NCI-H146 (cell line): ENCODE measurements around the gene DIAPH2.
A peak's percentile ranks its signal among the peaks of the same experiment; 100 is the strongest.

Source experiments
- DNase-seq: peaks from one replicate; lab custom pipeline; 2025; lab: John Stamatoyannopoulos, UW

DIAPH2 gene

DNA sequence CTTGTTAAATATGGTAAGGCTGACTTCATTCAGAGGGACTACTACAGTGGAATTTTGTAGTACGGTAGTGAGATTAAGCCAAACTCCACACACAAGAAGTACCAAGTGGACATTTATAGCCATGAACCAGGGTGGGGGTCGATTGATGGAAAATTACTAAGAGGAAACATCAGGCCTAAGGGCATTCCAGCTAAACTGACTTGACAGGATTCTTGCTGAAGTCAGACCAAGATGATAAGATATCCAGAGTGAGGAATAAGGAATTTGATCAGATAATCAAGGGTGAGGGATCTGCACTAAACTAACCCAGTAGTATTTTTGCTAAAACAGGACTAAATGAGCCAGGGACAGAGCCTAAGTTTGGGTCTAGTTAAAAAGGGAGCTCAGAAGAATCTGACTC, 796.6 kb downstream of the DIAPH2 start:
- no peak for DNase-seq

DNA sequence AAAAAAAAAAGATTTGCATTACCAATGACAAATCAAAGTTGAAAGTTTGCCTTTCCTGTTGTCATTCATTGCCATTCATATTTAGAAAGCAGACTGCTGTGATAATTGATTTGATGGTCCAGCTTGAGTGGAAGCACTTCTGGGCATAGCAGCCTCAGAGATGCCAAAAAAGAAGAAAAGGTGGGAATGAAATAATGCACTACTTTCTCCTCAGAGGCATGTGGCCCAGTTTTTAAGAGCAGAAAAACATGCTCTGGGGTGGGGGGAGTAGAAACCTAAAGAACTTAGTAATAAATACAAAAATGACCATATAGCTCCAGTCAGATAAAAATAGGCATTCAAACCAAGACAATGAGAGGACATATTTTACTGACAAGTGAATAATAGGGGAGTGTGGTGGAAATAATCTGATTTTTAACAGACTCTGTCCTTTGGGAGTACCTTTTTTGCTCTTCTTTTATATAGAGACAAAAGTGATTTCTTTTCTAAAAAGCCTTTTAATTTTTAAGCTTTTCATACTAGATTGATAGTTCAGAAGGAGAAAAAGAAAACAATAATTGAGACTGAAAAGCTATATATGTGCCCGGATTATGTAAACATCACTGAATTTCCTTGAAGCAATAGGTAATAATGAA, 798.1 kb downstream of the DIAPH2 start:
- peak; percentile 62 for DNase-seq

DNA sequence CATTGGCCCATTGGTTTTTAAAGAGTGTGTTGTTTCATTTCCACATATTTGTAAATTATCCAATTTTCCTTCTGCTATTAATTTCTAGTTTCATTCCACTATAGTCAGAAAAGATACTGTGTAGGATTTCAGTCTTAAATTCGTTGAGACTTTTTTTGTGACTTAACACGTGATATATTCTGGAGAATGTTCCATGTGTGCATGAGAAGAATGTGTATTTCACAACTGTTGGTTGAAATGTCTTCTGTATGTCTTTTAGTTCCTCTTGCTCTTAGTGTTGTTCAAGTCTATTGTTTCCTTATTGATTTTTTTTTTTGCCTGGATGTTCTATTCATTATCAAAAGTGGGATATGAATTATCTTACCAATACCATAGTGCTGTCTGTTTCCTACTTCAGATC, 806.0 kb downstream of the DIAPH2 start:
- DNase-seq, result no peak

DNA sequence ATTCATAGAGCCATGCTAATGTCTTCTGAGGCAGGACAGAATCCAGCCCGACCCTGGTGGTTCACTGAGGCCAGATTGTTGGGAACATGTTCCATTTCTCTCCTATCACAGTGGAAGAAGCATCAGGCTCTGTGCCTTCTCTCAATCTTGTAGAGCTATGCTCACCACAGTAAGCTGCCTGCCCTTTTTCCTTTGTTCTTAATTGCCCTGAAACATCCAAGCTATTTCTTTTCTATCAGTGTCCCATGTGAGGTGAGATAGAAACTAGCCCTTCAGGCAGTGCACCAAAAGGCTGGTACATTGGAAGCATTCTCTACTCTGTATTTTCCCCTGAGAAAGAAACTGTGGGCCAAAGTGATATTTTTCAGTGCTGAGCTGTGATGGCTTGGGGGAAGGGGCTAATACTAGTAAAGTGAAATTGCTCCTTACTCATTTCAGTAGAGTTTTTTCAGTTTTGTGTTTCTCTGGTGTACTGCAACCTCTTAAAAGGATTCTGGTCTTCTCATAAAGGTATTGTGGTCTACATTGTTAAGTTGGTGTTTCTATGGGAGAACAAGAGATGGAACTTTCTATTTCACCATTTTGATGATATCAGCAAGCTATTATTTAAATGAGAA, 810.2 kb downstream of the DIAPH2 start:
- DNase-seq, result no peak

DNA sequence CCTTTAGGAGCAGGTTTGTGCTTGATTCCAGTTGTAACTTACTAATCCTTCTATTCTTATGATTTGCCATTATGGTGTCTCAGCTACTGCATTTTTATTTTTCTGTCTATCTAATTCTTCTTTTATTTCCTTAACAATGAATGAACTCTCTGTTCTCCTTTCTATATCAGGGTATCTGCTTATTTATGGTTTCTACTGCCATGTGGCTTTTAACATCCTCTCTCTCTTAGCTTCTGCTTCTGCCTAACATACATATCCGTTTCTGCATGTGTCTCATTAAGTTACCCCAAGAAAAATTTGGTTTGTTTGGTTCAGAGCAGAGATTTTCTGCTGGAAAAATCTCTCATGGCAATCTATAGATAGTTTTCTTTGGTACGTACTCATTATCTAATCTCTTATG, 813.5 kb downstream of the DIAPH2 start:
- no peak for DNase-seq

DNA sequence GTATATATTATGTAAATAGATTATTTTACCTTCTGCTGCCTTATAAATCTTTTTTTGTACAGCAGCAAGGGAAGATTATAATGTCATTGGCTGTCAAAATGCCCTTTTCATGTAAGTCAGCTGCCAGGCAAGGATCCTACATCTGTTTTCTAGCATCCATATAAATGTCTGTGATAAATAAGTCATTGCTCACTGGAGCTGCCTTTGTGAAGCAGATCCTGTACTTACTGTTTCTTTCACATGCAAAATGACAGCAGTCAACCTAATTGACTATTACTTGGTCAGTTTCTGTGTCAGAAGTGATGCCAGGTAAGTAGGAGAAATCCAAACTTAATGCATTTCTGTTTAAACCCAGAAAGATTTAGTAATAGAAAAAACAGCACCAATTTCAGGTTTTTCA, 819.8 kb downstream of the DIAPH2 start:
- DNase-seq, result no peak

DNA sequence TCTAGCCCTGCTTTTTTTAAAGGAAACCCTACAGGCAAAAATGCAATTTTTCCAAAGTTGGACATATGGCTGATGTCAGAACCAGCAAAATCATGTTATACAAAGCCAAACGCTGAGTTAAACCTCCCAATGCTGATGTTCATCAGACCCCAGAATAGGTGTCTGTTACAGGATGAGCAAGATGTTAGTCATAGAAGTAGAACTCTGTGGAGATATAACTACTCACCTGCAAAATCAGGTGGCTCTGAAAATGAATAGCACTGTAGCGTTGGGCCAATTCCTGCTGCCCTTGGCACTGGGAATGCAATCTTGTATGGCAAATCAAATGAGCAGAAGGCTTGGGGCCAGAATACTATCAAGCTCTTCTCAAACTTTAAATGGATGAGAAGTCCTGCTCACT, 833.1 kb downstream of the DIAPH2 start:
- no peak for DNase-seq

DNA sequence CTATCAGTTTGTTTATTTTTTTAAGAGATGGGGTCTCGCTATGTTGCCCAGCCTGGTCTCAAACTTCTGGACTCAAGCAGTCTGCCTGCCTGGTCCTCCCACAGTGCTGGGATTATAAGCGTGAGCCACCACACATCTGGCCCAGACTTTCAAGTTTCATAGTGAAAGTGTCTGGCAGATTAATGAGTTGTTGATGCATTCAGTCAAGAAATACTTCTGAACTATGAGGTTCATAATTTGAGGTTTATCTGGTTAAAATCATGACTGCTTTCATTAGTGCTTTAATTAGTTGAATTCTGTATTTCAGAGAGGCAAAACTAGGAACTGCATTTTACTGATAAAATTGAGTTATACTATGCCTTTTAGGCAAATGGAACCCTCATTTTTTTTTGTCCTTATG, 837.7 kb downstream of the DIAPH2 start:
- DNase-seq, result no peak

DNA sequence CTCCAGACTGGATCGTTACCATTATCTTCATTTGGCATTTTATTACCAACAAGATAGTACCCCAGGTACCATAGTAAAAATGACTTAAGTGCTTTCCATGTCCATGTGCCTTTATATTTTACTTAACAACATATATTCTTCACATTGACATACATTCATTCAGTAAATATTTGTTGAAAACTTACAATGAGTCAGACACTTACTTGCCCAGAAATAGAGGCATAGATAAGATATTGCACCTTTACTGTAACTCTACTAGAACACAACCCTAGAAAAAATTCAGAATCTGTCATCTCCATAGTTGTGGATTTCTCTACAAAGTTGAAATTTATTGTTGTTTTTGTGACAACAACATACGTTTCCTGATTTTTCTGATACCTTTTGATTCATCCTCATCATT, 839.7 kb downstream of the DIAPH2 start:
- DNase-seq, result no peak

DNA sequence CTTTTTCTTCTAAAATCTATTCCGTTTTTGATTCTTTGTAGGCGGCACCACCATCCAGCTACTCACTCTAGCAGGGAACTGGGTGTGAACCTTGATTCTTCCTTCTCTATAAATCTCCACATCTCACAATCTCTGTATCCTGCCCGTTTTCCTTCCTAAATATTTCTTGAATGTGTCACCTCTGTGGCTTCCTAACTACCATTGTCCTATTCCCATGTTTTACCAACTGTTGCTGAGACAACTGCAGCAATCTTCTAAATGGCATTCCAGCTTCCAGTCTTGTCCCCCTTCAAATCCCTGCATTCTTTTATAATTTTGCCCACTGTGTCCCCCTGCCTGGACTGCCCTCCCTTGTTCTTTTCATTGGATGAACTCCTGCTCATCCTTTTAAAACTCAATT, 840.4 kb downstream of the DIAPH2 start:
- DNase-seq, result no peak

DNA sequence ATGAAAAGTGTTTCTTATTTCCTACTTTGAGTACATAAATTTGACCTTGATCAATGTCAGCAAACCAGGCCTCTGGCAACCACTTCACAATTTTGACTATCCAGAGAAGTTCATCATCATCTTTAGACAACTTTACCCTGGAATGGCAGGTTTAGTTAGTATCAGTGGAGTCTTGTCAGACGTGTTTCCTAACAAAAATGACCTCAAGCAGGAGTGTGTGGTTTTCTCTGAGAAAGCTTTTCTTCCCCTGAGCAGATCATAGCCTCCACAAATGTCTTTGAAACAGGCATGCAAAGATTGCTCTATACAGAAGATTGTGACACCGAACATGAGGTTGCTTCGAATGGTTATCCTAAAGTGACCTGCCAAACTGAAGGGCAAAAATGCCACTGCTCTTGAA, 841.3 kb downstream of the DIAPH2 start:
- no peak for DNase-seq

DNA sequence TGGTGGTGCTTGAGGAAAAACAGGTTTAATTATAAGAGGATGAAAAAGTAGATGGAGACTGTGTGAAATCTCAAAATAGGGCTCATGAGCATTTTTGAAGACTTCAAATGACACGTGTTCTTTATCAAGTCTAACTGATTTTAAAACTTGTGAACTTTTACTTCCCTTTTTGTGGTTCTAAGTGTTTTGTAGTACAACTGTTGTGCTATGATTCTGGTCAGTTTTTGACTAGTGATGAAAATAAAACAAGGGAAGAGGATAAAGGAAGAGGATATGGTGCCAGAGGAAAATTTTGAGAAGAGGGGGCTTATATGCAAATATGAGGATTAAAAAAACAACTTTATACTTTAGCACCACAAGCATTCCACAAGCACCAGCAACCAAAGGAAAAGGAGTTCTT, 843.1 kb downstream of the DIAPH2 start:
- DNase-seq, result no peak

DNA sequence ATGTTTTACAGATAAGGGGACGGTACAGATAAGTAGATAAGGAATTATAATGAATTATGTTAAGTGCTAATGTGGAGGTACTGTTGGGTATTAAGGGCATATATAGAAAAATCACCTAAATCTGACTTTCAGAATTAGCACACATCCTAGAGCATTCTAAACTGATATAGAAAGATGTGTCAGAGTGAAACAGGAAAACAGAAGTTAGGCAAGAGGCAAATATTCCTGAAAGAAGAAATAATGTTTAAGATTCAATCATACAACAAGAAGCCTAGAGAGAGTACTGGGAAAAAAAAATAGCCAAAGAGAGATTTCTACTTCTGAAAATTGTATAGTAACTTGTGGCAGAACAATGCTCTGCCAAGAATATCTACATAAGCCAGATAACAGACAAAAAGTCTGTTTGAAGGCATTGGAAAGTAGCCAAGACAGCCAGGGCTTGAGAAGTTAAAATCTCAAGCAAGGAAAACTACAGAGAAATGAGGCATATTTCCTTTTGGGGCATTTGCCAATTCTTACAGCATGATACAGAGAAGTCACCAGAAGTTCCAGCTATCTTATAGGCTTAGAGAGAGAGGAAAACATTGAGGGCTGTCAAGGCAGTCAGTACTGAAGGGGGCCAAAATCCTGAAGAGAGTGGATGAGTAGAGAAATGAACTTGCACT, 845.0 kb downstream of the DIAPH2 start:
- no peak for DNase-seq

DNA sequence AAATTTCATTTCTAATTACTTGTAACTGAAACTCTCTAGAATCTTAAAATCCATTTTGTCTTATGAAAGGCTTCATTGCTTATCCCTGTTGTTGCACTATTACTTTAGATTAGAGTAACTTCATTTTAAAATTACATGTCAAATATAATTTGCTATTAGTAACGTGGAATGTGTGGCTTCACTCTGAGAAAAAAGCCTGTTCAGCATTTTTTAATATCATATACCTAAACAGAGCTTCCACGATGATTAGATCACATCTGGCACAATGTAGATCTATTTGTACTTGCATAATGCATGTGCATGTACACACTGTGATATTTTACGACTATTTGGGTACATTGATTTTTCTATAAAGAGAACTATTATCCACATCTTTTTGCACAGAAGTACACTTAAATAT, 847.2 kb downstream of the DIAPH2 start:
- no peak for DNase-seq

DNA sequence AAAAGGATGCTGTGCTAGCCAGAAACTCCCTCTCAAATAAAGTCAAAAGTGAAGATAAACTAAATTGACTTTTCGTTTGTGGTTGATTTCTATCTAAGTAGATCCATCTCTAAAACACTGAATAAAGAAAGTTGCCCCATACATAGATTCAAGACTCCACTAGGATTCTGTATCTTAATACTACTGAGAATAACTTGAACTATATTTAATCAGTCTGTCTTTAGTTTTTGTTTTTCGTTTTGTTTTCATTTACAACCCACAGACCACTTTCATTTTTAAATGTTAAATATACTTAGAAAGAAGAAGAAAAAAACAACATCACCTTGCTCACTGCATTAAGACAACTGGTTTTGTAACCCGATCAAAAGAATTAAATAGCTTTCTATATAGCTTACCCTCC, 854.1 kb downstream of the DIAPH2 start:
- no peak for DNase-seq

DNA sequence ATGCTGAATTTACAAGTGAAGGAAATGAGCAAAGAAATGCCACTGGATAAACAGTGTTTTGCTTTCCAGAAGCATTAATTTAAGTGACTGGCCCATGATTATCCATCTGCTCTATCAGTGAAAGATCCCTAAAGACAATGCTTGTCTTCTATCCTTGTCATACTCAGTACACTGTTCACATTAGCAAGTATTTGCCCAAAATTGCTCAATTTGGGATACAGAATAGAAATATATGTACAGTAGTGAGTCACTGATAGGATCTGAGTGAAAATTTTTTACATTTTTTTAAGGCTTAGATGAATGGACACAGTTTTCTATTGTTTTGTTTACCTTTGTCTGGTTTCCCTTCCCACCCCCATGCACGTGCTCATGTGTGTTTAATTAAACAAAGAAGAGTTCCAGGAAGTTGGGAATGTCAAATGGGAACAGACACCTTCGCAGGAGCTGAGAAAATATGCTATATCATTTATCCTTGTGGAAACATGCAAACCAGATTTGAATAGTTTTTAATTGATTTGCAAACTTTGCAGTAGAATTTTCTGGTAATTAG, 855.4 kb downstream of the DIAPH2 start:
- no peak for DNase-seq

DNA sequence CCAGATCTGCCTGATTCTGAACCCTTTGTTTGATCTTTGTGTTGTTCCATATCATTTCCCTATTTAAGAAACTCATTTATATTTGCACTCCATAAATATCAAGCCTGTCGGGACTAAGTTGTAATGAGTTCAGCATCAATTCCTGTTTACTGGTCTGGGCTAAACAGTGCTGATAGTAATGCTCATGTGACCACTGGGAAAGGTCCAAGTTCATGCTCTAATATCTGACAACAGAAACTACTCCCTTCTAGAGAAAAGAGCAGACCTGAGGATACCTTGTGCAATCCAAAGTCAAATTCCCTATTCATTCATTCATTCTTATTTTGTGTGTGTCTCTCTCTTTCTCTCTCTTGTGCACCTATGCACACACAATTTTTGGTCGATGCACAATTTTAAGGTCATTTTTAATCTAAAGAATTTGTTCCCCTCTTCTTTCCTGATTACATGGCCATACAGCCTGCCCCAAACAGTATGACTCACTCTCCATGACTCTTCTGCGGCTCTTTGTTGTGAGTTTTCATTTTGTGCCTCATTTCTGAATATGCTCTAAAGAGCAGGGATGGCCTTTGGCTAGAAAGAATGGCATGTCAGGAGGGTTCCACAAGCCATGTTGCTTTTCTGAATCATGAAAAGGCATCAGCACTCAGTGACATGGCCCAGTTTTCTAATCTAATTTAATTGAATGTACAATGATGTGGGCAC, 863.4 kb downstream of the DIAPH2 start:
- DNase-seq, result no peak

DNA sequence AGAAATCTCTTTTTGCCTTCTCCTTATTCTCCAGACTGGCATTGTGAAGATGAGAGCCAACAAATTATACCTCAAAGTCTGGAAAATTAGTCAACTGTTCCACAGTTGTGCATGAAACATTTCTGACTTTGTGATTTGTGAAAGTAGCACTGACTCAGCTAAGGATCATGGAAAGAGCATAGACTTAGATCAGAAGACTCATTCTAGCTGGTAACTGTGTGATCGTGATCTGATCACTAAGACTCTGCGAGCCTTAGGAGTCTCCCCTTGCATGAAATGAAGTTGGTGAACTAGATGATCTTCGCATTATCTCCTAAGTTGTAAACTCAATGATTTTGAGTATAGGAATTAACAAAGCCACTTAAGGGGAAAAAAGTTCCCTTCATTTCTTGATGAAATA, 867.2 kb downstream of the DIAPH2 start:
- DNase-seq, result no peak

DNA sequence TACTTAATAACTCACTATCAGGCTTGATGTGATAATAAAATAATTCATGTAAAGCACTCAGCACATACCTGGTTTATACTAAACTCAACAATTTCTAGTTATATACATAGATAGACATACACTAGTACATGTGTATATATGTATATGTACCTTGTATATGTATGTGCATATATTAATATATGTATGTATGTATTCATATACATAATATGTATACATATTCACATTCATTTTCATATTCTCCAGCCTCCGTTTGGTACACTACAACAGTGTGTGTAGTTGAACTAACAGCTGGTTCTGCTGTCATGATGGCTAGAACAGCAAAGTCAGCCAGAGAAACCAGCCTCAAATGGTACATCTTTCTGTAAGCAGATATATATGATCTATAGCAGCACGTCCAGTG, 869.2 kb downstream of the DIAPH2 start:
- no peak for DNase-seq

DNA sequence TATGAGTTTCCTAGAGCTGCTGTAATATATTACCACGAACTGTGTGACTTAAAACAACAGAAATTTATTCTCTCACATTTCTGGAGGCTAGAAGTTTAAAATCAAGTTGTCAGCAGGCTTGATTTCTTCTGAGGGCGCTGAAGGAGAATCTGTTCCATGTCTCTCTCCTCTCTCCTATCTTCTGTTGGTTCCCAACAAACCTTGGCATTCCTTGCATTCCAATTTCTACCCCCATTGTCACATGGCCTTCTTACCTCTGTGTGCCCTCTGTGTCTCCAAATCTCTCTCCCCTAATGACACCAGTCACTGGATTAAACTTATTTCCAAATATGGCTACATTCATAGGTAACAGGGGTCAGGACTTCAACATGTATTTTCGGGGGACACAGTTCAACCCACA, 871.7 kb downstream of the DIAPH2 start:
- DNase-seq, result no peak

DNA sequence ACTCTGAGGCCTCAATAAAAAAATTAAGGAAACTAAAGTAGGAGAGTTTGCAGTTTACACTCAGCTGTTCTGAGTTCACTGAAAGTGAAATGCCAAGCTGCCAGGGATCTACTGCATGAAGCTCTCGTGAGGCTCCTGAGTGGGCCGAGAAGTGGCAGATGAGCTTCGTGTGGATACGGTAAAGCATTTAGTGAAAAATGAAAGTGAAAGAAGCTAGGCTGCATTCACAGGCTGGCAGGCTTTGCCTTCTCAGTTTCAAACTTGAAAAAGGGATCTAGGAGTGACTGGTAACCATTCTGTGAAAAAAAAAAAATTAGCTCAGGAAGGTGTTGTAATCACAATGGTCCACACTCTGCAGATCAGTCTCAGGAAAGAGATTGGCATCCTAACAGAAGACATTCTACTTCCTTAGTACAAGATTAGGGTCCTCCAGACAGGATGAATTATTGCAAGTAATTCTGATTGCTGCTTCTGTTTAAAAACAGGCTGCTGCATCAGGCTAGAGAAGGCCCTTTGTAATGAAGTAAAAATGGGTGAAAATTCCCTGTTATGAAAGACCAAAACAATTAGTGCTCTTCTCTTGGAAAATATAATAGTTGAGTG, 879.0 kb downstream of the DIAPH2 start:
- peak; percentile 4 for DNase-seq

DNA sequence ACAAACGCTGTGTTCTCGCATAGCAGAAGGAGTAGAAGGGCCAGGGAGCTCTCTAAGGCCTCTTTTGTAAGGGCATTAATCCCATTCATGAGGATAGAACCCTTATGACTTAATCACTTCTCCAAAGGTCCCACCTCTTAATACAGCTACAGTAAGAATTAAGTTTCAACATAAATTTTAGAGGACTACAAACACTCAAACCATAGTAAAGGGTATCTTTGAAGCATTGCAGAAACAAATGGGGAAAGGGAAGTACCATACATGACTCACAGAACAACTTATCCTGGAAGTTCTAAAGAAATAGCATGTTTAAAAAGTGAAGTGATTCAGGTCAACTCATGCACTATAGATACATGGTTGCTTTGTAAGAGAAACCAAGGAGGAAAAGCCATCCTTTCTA, 879.9 kb downstream of the DIAPH2 start:
- no peak for DNase-seq
